G401 (cell line): ENCODE measurements around the gene CFDP1. TPM values are rescaled to one million over a fixed set of nuclear protein-coding genes. Genes with fewer than 3 reads are reported as not detected.
A peak's percentile ranks its signal among the peaks of the same experiment; 100 is the strongest.
"Not testable (repeated sequence)": the region's sequence is repeated elsewhere in the genome, so short reads cannot be mapped to it uniquely, and the experiment has no call there.

ENCODE experiments used
- DNase-seq: peaks from one replicate; pipeline ENCODE4 v3.0.0-alpha.2; 2015; ENCODE audit warnings: low spot score
- in situ Hi-C: cut with HindIII; loops from 2 replicates; pipeline ENCODE4 v1.10.0; 2016; ENCODE audit warnings: low sequenced_read_pairs, mixed read lengths
- total RNA-seq: library from RNA; depleted of rRNA; stranded (reverse); fragments of >200 nt; shearing (Covaris generic); gene quantifications from 2 replicates; pipeline ENCODE4 v1.2.3, GENCODE V29; 2014

Gene CFDP1
- total RNA-seq, 1 experiment from 2014 or later: 58.3 TPM

GRCh38 chr16:75460446-75460845 is 27.1 kb upstream of the CFDP1 start:
- in situ Hi-C loops: no loop called here

GRCh38 chr16:75459691-75460090 is 26.4 kb upstream of the CFDP1 start:
- no peak for DNase-seq
- in situ Hi-C loops: no loop called here

More at GRCh38 chr16:75460446-75460845, 27.1 kb upstream of the CFDP1 start:
- DNase-seq: no peak

- in situ Hi-C loops: no loop called here
- no peak for DNase-seq
Observed at GRCh38 chr16:75458439-75458838, 25.1 kb upstream of the CFDP1 start.

- DNase-seq: no peak
- in situ Hi-C loops: no loop called here
Observed at GRCh38 chr16:75458029-75458428, 24.7 kb upstream of the CFDP1 start.

- in situ Hi-C loops: no loop called here
- no peak for DNase-seq
Observed at GRCh38 chr16:75457485-75458021, 24.2 kb upstream of the CFDP1 start.

GRCh38 chr16:75456971-75457370 is 23.7 kb upstream of the CFDP1 start:
- in situ Hi-C loops: no loop called here
- DNase-seq: no peak

GRCh38 chr16:75456486-75456885 is 23.2 kb upstream of the CFDP1 start:
- in situ Hi-C loops, DNase-seq: not testable (repeated sequence)

GRCh38 chr16:75455677-75456076 is 22.4 kb upstream of the CFDP1 start:
- in situ Hi-C loops: no loop called here
- DNase-seq: no peak

- DNase-seq: no peak
Observed at GRCh38 chr16:75452464-75453190, 19.3 kb upstream of the CFDP1 start.

GRCh38 chr16:75446416-75446815 is 13.1 kb upstream of the CFDP1 start:
- DNase-seq: no peak
- in situ Hi-C loops: no loop called here

More at GRCh38 chr16:75452464-75453190, 19.3 kb upstream of the CFDP1 start:
- in situ Hi-C loops: no loop called here

GRCh38 chr16:75445298-75445697 is 12.0 kb upstream of the CFDP1 start:
- no peak for DNase-seq
- in situ Hi-C loops: no loop called here

- in situ Hi-C loops: no loop called here
- no peak for DNase-seq
Observed at GRCh38 chr16:75443298-75443697, 10.0 kb upstream of the CFDP1 start.

GRCh38 chr16:75433732-75434413 is 570 bp upstream of the CFDP1 start:
- in situ Hi-C loops: no loop called here
- peak; percentile 88 for DNase-seq

- in situ Hi-C loops: no loop called here
- DNase-seq: no peak
Observed at GRCh38 chr16:75429621-75430403, 3.5 kb downstream of the CFDP1 start.

GRCh38 chr16:75426524-75426923 is 6.8 kb downstream of the CFDP1 start:
- DNase-seq, in situ Hi-C loops: not testable (repeated sequence)

- in situ Hi-C loops, DNase-seq: not testable (repeated sequence)
Observed at GRCh38 chr16:75424105-75424762, 9.1 kb downstream of the CFDP1 start.

GRCh38 chr16:75423723-75424104 is 9.6 kb downstream of the CFDP1 start:
- in situ Hi-C loops: no loop called here
- no peak for DNase-seq

GRCh38 chr16:75421820-75422126 is 11.5 kb downstream of the CFDP1 start:
- DNase-seq: no peak
- in situ Hi-C loops: no loop called here
